K562 (cell line): ENCODE data around the gene SMIM10. TPM values are rescaled to one million over a fixed set of nuclear protein-coding genes. Genes with fewer than 3 reads are reported as not detected.

Source experiments
- ATAC-seq: fragments of 200-7000 bp; cut with Tn5 transposase; 3 replicates; pipeline ENCODE4 v1.9.1; 2020; ENCODE audit warnings: moderate library complexity
- BruUV-seq: library from RNA; stranded (reverse); fragments of 400-500 nt; replicated peaks from 2 replicates; lab custom pipeline; 2021; lab: Mats Ljungman, UMichigan
- CTCF ChIA-PET: fragments of 300-600 bp; formaldehyde crosslinking; extraction: SDS; loops from one replicate; lab custom pipeline; 2021; ENCODE audit warnings: low intra/inter-chr PET ratio; lab: Yijun Ruan, JAX
- POLR2A ChIA-PET: fragments of 300-600, 350-650 bp; sonication (Branson Sonifier 250); formaldehyde crosslinking; extraction: SDS; loops from one replicate; lab custom pipeline; 2021; ENCODE audit warnings: antibody characterized with exemption, inconsistent platforms; lab: Yijun Ruan, JAX
- DNase-seq, 4 experiments: peaks; one replicate each; pipeline versions ENCODE4 v3.0.0 to v3.0.0-alpha.2; 2011 to 2018; ENCODE audit warnings: low spot score in 3 of 4, mixed read lengths in 3 of 4; ENCODE audit errors: extremely low read depth in 1 of 4
- FAIRE-seq: peaks from 2 replicates; lab custom pipeline; 2011; peaks lifted over from hg19 to GRCh38; lab: Jason Lieb, UNC
- H2AFZ ChIP-seq: 2 replicates; pipeline ENCODE4 v1.6.0; 2011; ENCODE audit warnings: low read depth, low read length, control low read depth, inconsistent platforms
- H3K27ac ChIP-seq: fragments of 200-600 bp; 3 replicates; pipeline ENCODE4 v1.8.0; 2011; ENCODE audit warnings: low read depth, mild to moderate bottlenecking, control low read depth, inconsistent platforms, low read length, moderate library complexity, mixed read lengths; ENCODE audit errors: extremely low read depth
- H3K27me3 ChIP-seq, 2 experiments: fragments of 300-600 bp in 1 of 2; 2 replicates in 1 of 2; 3 replicates in 1 of 2; pipeline versions ENCODE4 v1.6.0 to v1.8.0; 2011; ENCODE audit warnings: inconsistent platforms in 2 of 2, low read length in 2 of 2, mild to moderate bottlenecking in 1 of 2, mixed read lengths in 1 of 2, moderate library complexity in 1 of 2; ENCODE audit not compliant: control insufficient read depth in 2 of 2, insufficient read depth in 2 of 2
- H3K36me3 ChIP-seq: fragments of 300-600 bp; 3 replicates; pipeline ENCODE4 v1.8.0; 2011; ENCODE audit warnings: mild to moderate bottlenecking, low read length, inconsistent platforms; ENCODE audit not compliant: control insufficient read depth, insufficient read depth
- H3K4me1 ChIP-seq, 2 experiments: fragments of 200-600 bp in 1 of 2; replicated peaks in 1 of 2; 2 replicates in 1 of 2; 3 replicates in 1 of 2; pipeline versions ENCODE4 v1.5.1 to v1.8.0; 2011; ENCODE audit warnings: inconsistent platforms in 2 of 2, low read length in 2 of 2, mild to moderate bottlenecking in 1 of 2, mixed read lengths in 1 of 2, moderate library complexity in 1 of 2; ENCODE audit not compliant: control insufficient read depth in 2 of 2, insufficient read depth in 2 of 2
- H3K4me2 ChIP-seq: 2 replicates; pipeline ENCODE4 v1.6.1; 2011; ENCODE audit warnings: low read length, control low read depth, inconsistent platforms, mixed read lengths; ENCODE audit not compliant: insufficient read depth
- H3K4me3 ChIP-seq: fragments of 200-600 bp; sonication (generic), shearing (Covaris generic); 2 replicates; pipeline ENCODE4 v1.5.1; 2016; ENCODE audit warnings: control low read depth, inconsistent platforms
- H3K79me2 ChIP-seq: fragments of 200-600 bp; 3 replicates; pipeline ENCODE4 v1.8.0; 2011; ENCODE audit warnings: low read length, inconsistent platforms; ENCODE audit not compliant: control insufficient read depth, insufficient read depth
- H3K9ac ChIP-seq, 2 experiments: 2 replicates each; pipeline versions ENCODE4 v1.6.0 to v1.6.1; 2011; ENCODE audit warnings: low read depth in 2 of 2, low read length in 2 of 2, control low read depth in 1 of 2, inconsistent platforms in 1 of 2, mild to moderate bottlenecking in 1 of 2, mixed read lengths in 1 of 2; ENCODE audit not compliant: insufficient read depth in 1 of 2
- H3K9me1 ChIP-seq: one replicate; pipeline ENCODE4 v1.6.0; 2011; ENCODE audit warnings: inconsistent platforms, mild to moderate bottlenecking, low read length, moderate library complexity; ENCODE audit not compliant: control insufficient read depth, insufficient read depth
- H3K9me3 ChIP-seq: replicated peaks from 2 replicates; pipeline ENCODE4 v1.5.1; 2011; ENCODE audit warnings: low read depth, low read length, inconsistent platforms; ENCODE audit not compliant: control insufficient read depth, insufficient read depth
- H4K20me1 ChIP-seq: replicated peaks from 2 replicates; pipeline ENCODE4 v1.6.1; 2011; ENCODE audit warnings: low read length, inconsistent platforms, mixed read lengths; ENCODE audit not compliant: control insufficient read depth, insufficient read depth
- ASH1L ChIP-seq: fragments of 450-650 bp; IDR thresholded peaks from 2 replicates; pipeline ENCODE4 v1.6.1; 2018; ENCODE audit warnings: borderline replicate concordance, mild to moderate bottlenecking, low read depth; ENCODE audit not compliant: partially characterized antibody
- CREB1 ChIP-seq, 2 experiments: sonication (generic) in 1 of 2; formaldehyde crosslinking in 1 of 2; IDR thresholded peaks; 2 replicates each; pipeline versions ENCODE4 v1.6.1 to v1.8.0; 2012 to 2022; ENCODE audit warnings: inconsistent platforms in 1 of 2, mild to moderate bottlenecking in 1 of 2, missing genetic modification reagents in 1 of 2, moderate library complexity in 1 of 2
- DIDO1 ChIP-seq: fragments of 450-650 bp; IDR thresholded peaks from 2 replicates; pipeline ENCODE4 v1.6.1; 2016; ENCODE audit warnings: low read depth, missing biosample characterization, missing genetic modification characterization
- DMBX1 ChIP-seq: fragments of 250-450 bp; sonication (Bioruptor Pico); IDR thresholded peaks from 2 replicates; pipeline ENCODE4 v1.8.0; 2022; ENCODE audit warnings: inconsistent platforms, mild to moderate bottlenecking, moderate library complexity, borderline replicate concordance
- ETS2 ChIP-seq: IDR thresholded peaks from 2 replicates; pipeline ENCODE4 v1.6.1; 2016; ENCODE audit warnings: borderline replicate concordance, missing genetic modification characterization, mild to moderate bottlenecking, moderate library complexity, missing compliant biosample characterization; ENCODE audit not compliant: poor library complexity, severe bottlenecking
- GATA2 ChIP-seq: sonication (generic); formaldehyde crosslinking; IDR thresholded peaks from 2 replicates; pipeline ENCODE4 v1.4.0; 2020; ENCODE audit warnings: mild to moderate bottlenecking, missing genetic modification reagents
- MEF2D ChIP-seq: conservative IDR thresholded peaks from 2 replicates; pipeline ENCODE4 v1.6.1; 2016; ENCODE audit warnings: low read depth, missing genetic modification characterization, missing compliant biosample characterization
- MIER1 ChIP-seq: fragments of 450-650 bp; IDR thresholded peaks from 2 replicates; pipeline ENCODE4 v1.6.1; 2016; ENCODE audit warnings: antibody characterized with exemption, mild to moderate bottlenecking, low read depth
- NR0B1 ChIP-seq: fragments of 450-650 bp; IDR thresholded peaks from one replicate; pipeline ENCODE4 v1.6.1; 2018; ENCODE audit warnings: mild to moderate bottlenecking, moderate library complexity; ENCODE audit not compliant: partially characterized antibody
- NUFIP1 ChIP-seq: fragments of 450-650 bp; IDR thresholded peaks from 2 replicates; pipeline ENCODE4 v1.6.1; 2018; ENCODE audit not compliant: partially characterized antibody
- PRMT5 ChIP-seq: sonication (generic); formaldehyde crosslinking; IDR thresholded peaks from 2 replicates; pipeline ENCODE4 v1.5.0; 2020; ENCODE audit warnings: missing genetic modification reagents
- SRSF3 ChIP-seq: fragments of 200-400 bp; formaldehyde crosslinking; IDR thresholded peaks from 2 replicates; pipeline ENCODE4 v1.6.1; 2016; ENCODE audit warnings: mild to moderate bottlenecking, low read length, moderate library complexity; ENCODE audit not compliant: insufficient read depth
- YY1 ChIP-seq, 3 experiments: IDR thresholded peaks; 2 replicates each; pipeline ENCODE4 v1.6.1; 2011; ENCODE audit warnings: low read length in 2 of 3, mild to moderate bottlenecking in 2 of 3, moderate library complexity in 2 of 3, borderline replicate concordance in 1 of 3, control low read depth in 1 of 3, low read depth in 1 of 3; ENCODE audit not compliant: insufficient read depth in 3 of 3, insufficient replicate concordance in 2 of 3, control insufficient read depth in 1 of 3, insufficient read length in 1 of 3; ENCODE audit errors: extremely low read depth in 1 of 3
- ZFP91 ChIP-seq: sonication (generic); formaldehyde crosslinking; IDR thresholded peaks from 2 replicates; pipeline ENCODE4 v1.8.0; 2022; ENCODE audit warnings: mild to moderate bottlenecking, missing genetic modification reagents
- ZNF146 ChIP-seq: IDR thresholded peaks from one replicate; pipeline ENCODE4 v1.6.1; 2018; ENCODE audit warnings: missing compliant biosample characterization; ENCODE audit not compliant: unreplicated experiment
- ZNF175 ChIP-seq: fragments of 200-800 bp; sonication (Bioruptor generic); IDR thresholded peaks from 2 replicates; pipeline ENCODE4 v1.6.1; 2016; ENCODE audit warnings: low read depth, mild to moderate bottlenecking, missing genetic modification characterization, missing compliant biosample characterization
- ZNF347 ChIP-seq: fragments of 450-650 bp; formaldehyde crosslinking; IDR thresholded peaks from 2 replicates; pipeline ENCODE4 v1.4.0; 2020; ENCODE audit warnings: low read depth, mild to moderate bottlenecking, moderate library complexity
- ZNF354B ChIP-seq: fragments of 250-450 bp; sonication (Bioruptor Pico); IDR thresholded peaks from 2 replicates; pipeline ENCODE4 v1.4.0; 2020
- ZNF717 ChIP-seq: fragments of 250-450 bp; sonication (Bioruptor Pico); IDR thresholded peaks from 2 replicates; pipeline ENCODE4 v1.5.0; 2021
- WGBS: fragments of 100-300 bp; shearing (Covaris generic); methylation state at CpG from one replicate; pipeline ENCODE4 v1.1.6; 2016; ENCODE audit warnings: low coverage, mixed read lengths; ENCODE audit not compliant: insufficient coverage; ENCODE audit errors: missing lambda C conversion rate; 5-methylcytosine and 5-hydroxymethylcytosine counted together
- in situ Hi-C: fragments of 300-500 bp; cut with MboI; formaldehyde crosslinking; loops from 4 replicates; pipeline ENCODE4 v1.15.0; 2018; ENCODE audit warnings: inconsistent platforms, mixed read lengths
- intact Hi-C: fragments of 100-400 bp; cut with micrococcal nuclease; formaldehyde crosslinking; loops from 2 replicates; pipeline ENCODE4 v1.14.2; 2022
- polyA plus RNA-seq, 8 experiments: library from polyadenylated mRNA; depleted of rRNA in 4 of 8; stranded (reverse) in 5 of 8; unstranded in 3 of 8; fragments of >200 nt; fragmentation: Nextera tagmentation in 2 of 8; fragmentation: Illumina TruSeq in 1 of 8; extraction: Ambion mirVana in 2 of 8; extraction: Trizol in 1 of 8; gene quantifications; 2 replicates each; pipeline versions ENCODE4 v1.2.1 to v1.2.3, GENCODE V29; 2011 to 2014; ENCODE audit warnings: inconsistent platforms in 1 of 8, missing spikeins in 1 of 8
- total RNA-seq, 7 experiments: library from RNA; depleted of rRNA in 6 of 7; stranded (reverse); fragments of >200 nt in 6 of 7; fragmentation: Illumina TruSeq in 2 of 7; extraction: Trizol in 2 of 7; gene quantifications; 2 replicates each; pipeline versions ENCODE4 v1.2.1 to v1.2.3, GENCODE V29; 2011 to 2021; ENCODE audit warnings: low replicate concordance in 1 of 7

The SMIM10 gene
- total and polyA plus RNA-seq, 9 of the 15 experiments (the other 6 are each of a cell fraction or from before 2014, with no cell fraction given), result 2.1 to 25.3 (median 16.4) TPM

GRCh38 chrX:134963041-134963440, 27.8 kb upstream of the SMIM10 start:
- H3K9me3 ChIP-seq, result no peaks in the 10 kb centered on the region
- BruUV-seq, result no TSS peak
- DNase-seq, result no peak
- H3K4me2 ChIP-seq, result no peak overlapping the region
- intact Hi-C loops (no loop called here), in situ Hi-C loops (no loop called here)
- no peaks in the 10 kb centered on the region for H3K36me3 ChIP-seq
- no peak for TF ChIP-seq NUFIP1
- no peak for TF ChIP-seq ZNF175 (CRISPR knock-in tag)
- no peak for TF ChIP-seq YY1 (IDR thresholded peaks at IDR 0.05; ENCODE audit: borderline replicate concordance in 1 of 3, control insufficient read depth in 1 of 3, extremely low read depth in 1 of 3, insufficient read depth in 3 of 3, insufficient read length in 1 of 3, insufficient replicate concordance in 2 of 3, low read depth in 1 of 3, low read length in 2 of 3)
- no peak for TF ChIP-seq MEF2D (tag)
- no peak for TF ChIP-seq ZNF717 (CRISPR knock-in tag)
- TF ChIP-seq ASH1L, result no peak
- no peak for TF ChIP-seq DIDO1 (tag)
- no peak for TF ChIP-seq ZFP91 (CRISPR knock-in tag)
- no peak for TF ChIP-seq MIER1
- TF ChIP-seq ETS2 (tag), result no peak
- no peak for TF ChIP-seq PRMT5 (CRISPR knock-in tag)
- TF ChIP-seq CREB1 (IDR thresholded peaks at IDR 0.05), result no peak
- no peak for TF ChIP-seq CREB1 (CRISPR knock-in tag; IDR thresholded peaks at IDR 0.05)
- no peak for TF ChIP-seq ZNF347 (CRISPR knock-in tag)
- TF ChIP-seq SRSF3, result no peak
- TF ChIP-seq NR0B1, result no peak
- TF ChIP-seq GATA2, result no peak
- TF ChIP-seq DMBX1 (CRISPR knock-in tag), result no peak
- TF ChIP-seq ZNF354B (CRISPR knock-in tag), result no peak
- no peak for TF ChIP-seq ZNF146 (CRISPR knock-in tag)
- peaks cover 0 to 5% of the 10 kb centered on the region in 2 experiments; a peak in 3 of 5 replicates for H3K4me1 ChIP-seq
- ChIA-PET CTCF (no interaction called here), POLR2A (interaction anchor here (0.7 kb wide), 1 partner anchor 28 kb away, joined by 5 read pairs; the partner anchor contains the start of gene SMIM10)
- H3K79me2 ChIP-seq, result no peaks in the 10 kb centered on the region
- peaks cover 3 to 4% of the 10 kb centered on the region in 2 experiments; a peak in 2 of 5 replicates for H3K27me3 ChIP-seq
- no peaks in the 10 kb centered on the region for H3K9me1 ChIP-seq
- no peak overlapping the region for H3K9ac ChIP-seq
- H3K27ac ChIP-seq, result no peak overlapping the region
- WGBS, result 4% methylated on average over 2 of the region's 2 CpGs
- H3K4me3 ChIP-seq, result no peak overlapping the region
- no peak for ATAC-seq
- no peak overlapping the region for H2AFZ ChIP-seq
- H4K20me1 ChIP-seq, result no peaks in the 10 kb centered on the region
- FAIRE-seq, result no peak
